Fibroblast of skin of abdomen (primary cell): ENCODE results near the gene TPX2.
"Not testable (repeated sequence)": the region's sequence is repeated elsewhere in the genome, so short reads cannot be mapped to it uniquely, and the experiment has no call there.

Experiments
- DNase-seq: peaks from one replicate; pipeline ENCODE4 v3.0.0-alpha.2; 2013

The TPX2 gene

DNA sequence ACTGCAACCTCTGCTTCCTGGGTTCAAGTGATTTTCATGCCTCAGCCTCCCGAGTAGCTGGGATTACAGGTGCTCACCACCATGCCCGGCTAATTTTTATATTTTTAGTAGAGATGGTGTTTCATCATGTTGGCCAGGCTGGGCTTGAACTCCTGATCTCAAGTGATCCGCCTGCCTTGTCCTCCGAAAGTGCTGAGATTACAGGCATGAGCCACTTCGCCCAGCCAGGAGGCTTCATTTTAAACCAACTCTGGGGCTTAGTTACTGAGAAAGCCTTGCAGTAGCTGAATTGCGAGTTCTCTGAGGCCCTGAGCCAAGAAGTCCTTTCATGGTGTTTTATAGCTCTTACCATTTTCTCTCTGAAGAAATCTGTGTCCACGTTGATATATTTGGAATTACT lies 75.1 kb downstream of the TPX2 start:
- not testable (repeated sequence) for DNase-seq

DNA sequence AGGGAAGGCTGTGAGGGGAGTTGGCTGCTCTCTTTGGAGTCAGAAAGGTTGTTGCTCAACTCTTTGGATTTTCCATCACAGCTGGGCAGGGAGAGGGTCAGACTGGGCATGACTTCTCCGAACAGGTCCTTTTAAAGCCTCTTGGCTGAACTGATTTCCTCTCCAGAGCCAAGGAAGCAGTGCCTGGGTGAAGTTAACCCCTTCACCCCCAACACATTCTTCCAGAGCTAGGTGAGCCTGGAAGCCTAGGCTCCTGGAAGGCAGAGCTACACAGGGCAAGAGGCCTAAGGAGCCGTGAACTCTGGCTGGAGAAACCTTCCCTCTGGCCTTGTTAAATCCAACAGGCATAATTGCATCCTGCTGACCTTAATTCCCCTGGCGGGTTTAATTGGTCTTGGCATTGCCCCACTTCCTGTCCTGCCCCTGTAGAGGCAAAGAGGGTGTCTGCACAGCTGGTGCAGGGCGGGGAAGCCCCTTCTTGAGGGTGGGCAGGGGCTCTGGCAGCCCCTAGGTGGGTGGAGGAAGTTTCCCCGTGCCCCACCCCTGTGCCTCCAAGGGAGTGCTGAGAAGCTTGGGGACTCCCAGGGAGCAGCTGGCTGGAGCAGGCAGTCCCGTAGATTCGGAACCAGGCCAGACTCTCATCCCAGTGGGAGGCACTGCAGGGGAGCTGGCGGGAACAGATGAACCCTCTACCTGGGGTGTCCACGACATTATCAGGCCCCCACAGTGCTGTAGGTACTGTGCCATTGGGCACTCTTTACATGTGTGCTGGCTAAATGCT lies 76.5 kb downstream of the TPX2 start:
- DNase-seq, result no peak

DNA sequence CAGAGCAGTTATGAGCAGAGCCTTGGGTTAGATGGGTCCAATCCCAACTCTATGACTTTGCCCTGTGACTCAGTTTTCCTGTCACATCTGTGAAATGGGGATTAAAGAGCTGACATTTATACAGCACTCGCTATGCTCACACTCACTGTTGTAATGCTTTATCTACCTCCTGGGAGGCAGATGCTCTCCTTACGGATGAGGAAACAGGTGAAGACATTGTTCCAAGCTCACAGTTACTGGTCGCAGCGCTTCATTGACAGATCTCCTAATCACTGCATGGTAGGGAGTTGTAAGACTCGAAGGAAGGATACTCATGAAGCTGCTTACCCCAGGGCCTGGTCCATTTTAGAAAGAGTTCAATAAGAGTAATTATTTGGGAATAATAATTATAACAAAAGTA lies 77.1 kb downstream of the TPX2 start:
- no peak for DNase-seq

DNA sequence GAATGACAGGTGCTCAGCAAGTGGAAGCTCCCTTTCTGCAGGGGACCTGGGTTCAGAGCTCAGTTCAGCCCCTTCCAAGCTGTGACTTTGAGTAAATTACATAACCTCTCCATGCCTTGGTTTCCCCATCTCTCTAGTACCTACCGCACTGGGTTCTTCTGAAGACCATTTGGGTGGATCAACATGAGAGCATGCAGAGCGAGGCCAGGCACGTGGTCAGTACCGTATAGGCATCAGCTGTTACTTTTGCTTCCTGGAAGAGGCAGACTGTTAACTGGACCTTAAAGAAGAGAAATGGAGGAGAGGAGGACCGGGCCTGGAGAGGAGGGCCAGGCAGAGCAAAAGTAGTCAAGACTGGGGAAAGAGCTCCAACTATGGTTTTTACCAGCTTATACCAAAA lies 78.4 kb downstream of the TPX2 start:
- DNase-seq, result no peak

DNA sequence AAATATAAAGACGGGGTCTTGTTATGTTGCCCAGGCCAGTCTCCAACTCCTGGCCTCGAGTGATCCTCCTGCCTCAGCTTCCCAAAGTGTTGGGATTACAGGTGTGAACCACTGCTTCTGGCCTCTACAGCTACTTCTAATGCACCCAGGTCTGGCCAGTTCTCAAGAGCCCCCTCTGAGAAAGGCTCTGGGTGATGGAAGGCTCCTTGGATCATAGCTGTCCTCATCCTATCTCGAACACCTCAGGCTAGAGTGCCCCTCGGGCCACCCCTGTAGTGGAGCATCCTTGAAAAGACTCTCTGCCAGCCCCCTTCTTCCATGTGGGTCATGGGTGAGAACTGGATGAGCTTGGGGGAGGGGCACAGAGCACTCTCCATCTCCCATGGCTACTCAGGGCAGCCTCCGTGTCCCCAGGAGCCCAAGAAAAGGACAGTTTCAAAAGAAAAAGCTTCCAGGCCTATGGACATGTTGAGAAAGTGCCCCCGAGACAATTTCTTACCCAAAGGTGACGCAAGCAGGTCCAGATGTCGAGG lies 79.4 kb downstream of the TPX2 start:
- DNase-seq, result no peak

DNA sequence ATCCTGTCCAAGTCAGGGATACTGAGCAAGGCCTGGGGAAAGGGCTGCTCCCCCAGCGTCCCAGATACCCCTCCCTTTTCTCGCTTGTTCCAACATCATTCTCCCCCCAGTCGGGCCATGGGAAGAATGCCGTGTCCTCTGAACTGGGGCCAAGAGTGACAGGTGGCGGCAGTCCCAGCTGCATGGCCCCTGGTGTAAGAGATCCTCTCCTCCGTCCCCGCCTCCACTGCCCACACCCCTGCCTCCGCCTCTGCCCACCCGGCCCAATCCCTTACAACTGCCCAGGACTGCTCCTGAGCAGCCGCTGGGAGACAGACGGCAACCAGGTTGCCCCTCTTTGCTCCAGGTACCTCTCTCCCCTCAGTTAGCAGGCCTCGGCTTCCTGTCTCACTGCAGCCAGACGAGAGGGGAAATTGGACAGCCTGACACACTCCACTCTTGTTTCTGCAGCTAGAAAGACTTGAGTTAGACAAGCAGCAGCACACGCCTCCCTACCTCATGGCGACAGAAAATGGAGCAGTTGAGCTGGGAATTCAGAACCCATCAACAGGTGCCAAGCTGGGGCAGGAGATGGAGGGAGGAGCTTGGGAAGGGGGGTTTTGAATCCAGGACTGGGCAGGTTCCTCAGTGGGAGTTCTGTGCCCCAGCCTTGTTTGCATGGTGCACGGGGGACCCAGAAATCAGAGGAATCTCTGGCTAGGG lies 80.1 kb downstream of the TPX2 start, which contains the start of gene MYLK2:
MYLK2 (plus strand) TSS at position 274 of the 702 bp plus-strand sequence; CDS start at position 499, 225 bp downstream.
- DNase-seq, result no peak

DNA sequence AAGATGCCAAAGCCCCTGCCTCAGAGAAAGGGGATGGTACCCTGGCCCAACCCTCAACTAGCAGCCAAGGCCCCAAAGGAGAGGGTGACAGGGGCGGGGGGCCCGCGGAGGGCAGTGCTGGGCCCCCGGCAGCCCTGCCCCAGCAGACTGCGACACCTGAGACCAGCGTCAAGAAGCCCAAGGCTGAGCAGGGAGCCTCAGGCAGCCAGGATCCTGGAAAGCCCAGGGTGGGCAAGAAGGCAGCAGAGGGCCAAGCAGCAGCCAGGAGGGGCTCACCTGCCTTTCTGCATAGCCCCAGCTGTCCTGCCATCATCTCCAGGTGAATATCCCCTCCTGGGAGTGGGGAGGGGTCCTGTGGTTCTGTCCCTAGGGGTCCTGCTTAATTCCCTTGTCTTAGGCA lies 81.1 kb downstream of the TPX2 start:
- no peak for DNase-seq

DNA sequence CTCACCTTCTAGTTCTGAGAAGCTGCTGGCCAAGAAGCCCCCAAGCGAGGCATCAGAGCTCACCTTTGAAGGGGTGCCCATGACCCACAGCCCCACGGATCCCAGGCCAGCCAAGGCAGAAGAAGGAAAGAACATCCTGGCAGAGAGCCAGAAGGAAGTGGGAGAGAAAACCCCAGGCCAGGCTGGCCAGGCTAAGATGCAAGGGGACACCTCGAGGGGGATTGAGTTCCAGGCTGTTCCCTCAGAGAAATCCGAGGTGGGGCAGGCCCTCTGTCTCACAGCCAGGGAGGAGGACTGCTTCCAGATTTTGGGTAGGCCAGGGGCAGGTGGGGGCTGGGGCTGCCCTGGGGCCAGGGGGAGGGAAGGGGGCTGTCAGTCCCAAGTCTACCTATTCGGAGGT lies 82.3 kb downstream of the TPX2 start:
- no peak for DNase-seq

DNA sequence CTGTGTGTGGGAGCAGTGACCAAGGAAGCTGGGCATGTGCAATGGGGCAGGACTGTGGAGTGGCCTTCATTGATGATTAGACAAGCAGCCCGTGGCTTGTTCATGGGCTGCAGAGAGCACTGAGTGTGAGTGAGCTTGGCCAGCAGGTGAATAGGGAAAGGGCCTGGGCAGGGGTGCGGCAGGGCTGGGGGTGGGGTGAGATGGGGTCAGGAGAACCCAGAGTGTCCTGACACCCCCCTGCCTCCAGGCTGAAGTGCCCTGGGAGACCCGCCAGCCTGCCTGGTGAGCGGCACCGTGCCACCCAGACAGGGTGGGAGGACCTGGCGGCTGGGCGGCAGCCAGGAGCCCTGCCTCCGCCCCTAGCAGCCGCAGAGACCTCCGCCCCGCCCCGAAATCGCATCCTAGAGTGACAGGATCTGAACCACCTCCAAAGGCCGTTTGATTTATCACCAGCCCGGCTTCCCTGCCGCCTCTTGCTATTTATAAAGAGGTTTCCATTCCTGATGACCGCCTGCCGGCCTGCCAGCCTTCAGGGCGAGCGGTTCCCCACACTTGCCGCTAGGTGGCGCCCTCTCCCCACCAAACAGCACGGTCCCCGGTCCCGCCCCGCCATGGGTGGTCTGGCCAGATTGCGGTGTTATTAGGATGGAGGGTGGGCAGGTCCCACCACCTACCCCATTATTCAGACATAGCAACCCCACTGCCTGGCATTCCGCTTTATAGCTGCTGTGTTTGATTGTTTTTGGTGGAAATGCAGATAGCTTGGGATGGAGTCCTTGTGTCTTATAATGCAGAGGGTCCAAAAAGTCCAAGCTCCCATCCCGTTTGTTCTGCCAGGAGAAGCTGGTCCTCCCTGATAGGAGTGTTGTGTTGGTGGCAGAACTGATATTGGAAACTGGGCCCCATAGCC lies 83.6 kb downstream of the TPX2 start:
- peak; percentile 65 for DNase-seq

DNA sequence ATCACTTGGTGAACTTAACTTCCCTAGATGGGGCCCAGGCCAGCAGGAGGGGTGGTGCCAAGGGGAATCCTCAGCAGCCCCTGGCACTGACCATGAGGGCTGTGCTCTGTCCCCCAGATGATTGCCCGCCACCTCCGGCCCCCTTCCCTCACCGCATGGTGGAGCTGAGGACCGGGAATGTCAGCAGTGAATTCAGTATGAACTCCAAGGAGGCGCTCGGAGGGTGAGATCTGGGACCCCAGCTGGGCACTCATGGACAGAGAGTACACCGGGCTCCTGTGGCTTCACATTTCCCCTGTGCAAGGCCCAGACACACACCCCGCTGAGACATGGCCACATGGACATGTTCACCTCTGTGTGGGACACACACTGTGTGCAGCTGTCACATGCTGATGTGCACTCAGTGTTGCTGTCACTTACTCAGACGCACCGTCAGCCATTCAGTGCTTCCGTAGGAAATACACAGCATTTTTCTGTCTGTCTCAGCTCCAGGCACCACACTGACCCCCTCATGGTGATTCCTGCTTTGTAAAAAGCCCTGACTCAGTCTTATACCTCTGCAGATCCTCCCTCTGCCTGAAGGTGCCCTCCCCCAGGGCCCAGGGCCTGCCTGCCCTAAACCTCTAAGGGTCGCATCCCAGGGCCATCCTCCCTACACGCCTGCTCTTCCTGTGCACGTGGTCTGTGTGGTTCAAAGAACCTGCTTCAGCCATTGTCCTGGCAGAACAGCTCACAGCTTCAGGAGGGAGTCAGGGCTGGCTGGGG lies 84.5 kb downstream of the TPX2 start:
- no peak for DNase-seq

DNA sequence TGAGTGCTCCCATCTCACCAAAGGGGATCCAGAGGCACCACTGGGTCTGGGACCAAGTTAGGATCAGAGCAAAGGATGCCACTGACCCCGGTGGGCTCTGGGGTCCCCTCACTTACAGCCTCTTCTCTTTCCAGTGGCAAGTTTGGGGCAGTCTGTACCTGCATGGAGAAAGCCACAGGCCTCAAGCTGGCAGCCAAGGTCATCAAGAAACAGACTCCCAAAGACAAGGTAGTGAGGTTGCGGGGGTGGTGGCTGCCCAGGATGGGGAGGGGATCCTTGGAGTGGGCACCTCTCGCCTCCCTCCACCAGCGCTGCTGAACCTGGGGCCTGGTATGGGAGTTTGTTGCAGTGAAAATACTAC lies 85.0 kb downstream of the TPX2 start:
- DNase-seq, result no peak

DNA sequence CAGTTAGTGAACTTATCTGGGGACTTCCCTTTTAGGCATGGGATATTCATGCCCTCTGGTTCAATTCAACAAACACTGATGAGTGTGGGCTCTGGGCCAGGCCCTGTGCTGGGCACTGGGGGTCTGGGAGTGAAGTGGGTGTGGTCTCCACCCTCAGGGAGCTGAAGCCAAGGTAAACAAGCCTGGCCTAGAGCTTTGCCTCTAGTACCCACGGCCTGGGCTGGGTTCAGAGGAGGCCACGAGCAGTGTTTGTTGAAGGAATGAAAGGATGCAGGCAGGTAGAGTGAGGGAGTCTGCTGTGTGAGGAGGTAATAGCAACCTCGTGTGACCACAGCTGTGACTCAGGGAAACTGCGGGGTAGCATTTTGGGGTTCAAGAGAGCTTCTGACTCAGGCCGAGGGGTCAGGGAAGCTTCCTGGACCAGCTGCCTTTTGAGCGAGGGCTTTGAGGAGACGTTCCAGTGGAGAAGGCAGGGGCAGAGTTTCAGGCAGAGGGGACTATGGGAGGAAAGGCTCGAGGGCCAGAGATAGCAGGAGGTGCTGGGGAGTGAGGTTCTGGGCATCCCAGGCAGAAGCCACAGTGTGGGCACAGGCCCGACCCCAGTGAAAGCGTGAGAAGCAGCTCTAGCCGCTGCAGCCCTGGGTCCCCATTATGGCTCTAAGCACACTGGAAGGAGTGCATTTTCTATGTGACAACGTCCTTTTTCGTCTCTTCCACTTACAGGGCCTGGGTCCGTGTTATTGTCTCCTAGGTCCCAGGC lies 85.6 kb downstream of the TPX2 start:
- no peak for DNase-seq

DNA sequence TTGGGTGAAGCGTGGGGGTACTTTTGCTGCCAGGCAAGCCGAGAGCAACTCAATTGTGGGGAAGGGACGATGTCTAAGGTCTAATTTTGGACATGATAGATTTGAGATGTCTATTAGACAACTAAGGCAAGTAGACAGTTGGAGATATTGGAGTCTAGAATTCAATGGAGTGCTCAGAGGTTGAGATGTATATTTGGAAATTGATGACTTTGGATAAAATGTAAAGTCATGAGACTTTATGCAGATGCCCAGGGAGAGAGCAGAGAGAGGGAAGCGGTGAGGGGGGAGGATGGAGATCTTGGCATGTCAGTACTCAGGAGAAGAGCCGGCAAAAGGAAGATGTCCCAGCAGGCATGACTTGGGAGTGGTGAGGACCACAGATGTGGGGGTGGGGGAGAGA lies 87.0 kb downstream of the TPX2 start:
- no peak for DNase-seq

DNA sequence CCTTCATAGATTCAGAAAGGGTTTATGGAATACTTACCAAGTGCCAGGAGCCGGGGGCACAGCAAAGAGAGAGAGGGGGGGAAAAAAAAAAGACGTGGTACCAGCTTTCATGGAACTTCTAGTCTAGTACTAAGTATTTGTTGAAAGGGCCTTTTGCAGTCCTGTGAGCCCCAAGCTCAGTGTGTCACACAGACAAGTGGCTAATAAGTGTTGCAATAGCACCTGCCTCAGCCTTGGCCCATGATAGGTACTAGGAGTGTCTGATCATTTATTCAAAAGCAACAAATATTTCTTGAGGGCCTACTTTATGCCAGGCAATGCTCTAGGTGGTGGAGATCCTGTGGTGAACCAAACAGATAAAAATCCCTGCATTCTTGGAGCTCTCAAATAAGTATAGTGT lies 88.0 kb downstream of the TPX2 start:
- DNase-seq, result no peak

DNA sequence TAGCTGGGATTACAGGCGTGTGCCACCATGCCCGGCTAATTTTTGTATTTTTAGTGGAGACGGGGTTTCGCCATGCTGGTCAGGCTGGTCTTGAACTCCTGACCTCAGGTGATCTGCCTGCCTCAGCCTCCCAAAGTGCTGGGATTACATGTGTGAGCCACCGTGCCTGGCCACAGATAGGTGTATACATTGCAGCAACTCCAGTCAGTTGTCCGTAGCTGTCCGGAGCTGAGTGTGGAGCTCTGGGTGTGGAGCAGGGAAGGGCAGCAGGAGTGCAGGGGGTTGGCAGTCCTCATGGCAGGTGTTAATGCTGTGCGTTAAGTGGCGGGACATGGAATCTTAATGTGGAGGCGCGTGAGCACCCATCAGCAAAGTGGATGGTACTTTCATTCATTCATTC lies 88.9 kb downstream of the TPX2 start:
- not testable (repeated sequence) for DNase-seq

DNA sequence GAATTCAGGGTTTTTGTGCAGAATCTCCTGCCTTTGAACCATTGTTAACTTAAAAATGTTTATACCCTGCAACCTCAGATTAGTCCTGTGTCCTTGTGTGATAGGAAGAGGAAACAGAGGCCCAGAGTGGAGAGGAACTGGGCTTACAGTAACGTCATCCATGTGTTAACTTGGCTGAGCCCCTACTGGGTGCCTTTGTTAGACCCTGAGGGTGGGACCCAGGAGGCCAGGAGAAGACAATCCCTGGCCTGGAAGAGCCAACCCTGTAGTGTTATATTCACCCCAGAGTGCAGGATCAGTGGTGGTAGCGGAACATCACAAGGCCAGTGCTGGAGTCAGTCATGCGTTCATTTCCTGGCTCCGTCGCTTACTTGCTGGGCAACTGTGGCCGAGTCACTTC lies 90.6 kb downstream of the TPX2 start:
- DNase-seq, result no peak

DNA sequence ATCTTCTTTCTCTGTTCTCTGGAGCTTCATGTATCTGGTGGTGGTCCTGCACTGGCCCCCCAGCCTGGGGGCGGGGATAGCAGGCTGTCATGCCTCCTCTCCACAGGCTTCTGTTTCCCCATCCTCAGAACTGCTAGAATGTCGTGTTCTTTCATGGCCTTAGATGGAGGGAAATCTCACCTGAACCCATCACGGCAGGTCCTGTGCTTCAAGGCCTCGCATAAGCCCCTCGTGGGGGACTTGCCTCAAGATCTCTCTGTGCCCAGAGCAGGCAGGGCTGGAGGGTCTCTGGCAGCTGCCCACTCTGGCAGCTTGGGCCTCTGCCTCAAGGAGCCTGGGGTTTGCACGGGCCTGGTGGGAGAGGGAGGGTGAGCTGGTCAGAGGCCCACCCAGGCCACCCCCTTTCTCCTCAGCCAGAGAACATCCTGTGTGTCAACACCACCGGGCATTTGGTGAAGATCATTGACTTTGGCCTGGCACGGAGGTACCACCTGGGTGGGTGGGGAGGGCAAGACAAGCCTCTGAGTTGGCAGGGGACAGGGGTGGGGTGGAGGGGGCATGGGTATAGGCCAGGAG lies 91.4 kb downstream of the TPX2 start:
- DNase-seq, result no peak

DNA sequence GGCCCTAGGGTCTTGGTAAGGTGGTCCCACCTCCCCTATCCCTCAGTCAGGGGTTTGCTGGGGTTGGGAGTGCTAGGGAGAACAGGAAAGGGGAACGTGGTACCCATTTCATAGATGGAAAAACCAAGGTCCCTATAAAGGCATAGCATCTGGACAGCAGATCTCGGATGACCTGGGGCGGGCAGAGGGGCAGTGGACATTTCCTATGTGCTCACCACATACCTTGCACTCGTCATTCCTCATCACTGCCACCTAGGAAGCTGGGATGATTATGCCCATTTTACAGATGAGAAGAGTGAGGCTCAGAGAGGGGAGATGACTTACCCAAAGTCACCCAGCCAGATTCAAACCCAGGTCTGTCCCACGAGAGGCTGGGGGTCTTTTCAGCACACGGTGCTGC lies 92.1 kb downstream of the TPX2 start:
- no peak for DNase-seq

DNA sequence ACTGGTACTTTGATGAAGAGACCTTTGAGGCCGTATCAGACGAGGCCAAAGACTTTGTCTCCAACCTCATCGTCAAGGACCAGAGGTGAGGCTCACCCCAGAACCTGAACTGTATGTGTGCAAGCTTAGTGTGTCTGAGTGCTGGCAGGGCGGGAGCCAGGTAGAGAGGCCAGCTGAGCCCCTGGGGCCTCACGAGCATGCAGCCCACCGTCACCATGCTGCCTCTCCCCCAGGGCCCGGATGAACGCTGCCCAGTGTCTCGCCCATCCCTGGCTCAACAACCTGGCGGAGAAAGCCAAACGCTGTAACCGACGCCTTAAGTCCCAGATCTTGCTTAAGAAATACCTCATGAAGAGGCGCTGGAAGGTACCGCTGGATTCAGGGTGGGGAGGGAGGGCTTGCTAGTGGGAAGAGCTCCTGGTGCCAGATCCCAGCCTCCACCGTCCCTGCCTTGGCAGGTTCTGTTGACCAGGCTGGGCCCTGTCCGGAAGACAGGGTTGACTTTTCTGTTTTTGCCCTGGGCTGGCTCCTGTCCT lies 92.7 kb downstream of the TPX2 start:
- no peak for DNase-seq

DNA sequence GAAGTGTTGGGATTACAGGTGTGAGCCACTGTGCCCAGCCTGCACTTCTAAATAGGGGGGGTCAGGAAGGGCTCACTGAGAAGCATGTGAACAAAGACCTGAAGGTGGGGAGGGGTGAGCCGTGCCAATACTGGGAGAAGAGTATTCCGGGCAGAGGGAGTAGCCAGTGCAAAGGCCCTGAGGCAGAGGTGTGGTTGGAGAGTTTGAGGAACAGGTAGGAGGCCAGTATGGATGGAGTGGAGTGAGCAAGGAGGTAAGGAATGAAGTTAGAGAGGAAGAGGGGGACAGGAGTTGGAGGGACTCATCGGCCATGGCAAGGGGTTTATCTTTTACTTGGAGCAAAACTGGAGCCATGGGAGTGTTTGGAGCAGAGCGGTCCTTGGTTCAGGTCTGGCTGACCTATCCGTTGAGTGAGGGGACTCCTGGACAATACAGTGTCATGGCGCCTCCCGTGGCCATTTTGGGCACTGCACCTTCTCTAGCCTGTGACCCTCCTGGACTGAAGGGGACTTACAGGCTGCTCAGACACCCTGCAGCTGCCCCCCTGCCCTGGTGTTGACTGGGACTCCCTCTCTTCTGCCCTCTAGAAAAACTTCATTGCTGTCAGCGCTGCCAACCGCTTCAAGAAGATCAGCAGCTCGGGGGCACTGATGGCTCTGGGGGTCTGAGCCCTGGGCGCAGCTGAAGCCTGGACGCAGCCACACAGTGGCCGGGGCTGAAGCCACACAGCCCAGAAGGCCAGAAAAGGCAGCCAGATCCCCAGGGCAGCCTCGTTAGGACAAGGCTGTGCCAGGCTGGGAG lies 94.2 kb downstream of the TPX2 start:
- peak; percentile 28 for DNase-seq
